CD14-positive monocyte (primary cell): Measurements from ENCODE around the gene SLFN5. TPM values are rescaled to one million over a fixed set of nuclear protein-coding genes. Genes with fewer than 3 reads are reported as not detected.
A peak's percentile ranks its signal among the peaks of the same experiment; 100 is the strongest.
"Not testable (repeated sequence)": the region's sequence is repeated elsewhere in the genome, so short reads cannot be mapped to it uniquely, and the experiment has no call there.

ENCODE experiments used
- DNase-seq, 3 donors: peaks; one replicate each; pipeline ENCODE4 v3.0.0-alpha.2; 2011 to 2022
- H2AFZ ChIP-seq: 2 replicates; pipeline ENCODE4 v1.6.0; 2012; ENCODE audit warnings: mild to moderate bottlenecking, low read depth, low read length, inconsistent platforms; ENCODE audit not compliant: insufficient read depth, poor library complexity, severe bottlenecking
- H3K27ac ChIP-seq, 2 donors: 1 replicate in 1 of 2; 2 replicates in 1 of 2; pipeline ENCODE4 v1.5.1; 2012 to 2013; ENCODE audit warnings: low read length in 2 of 2, control low read depth in 1 of 2, inconsistent platforms in 1 of 2, low read depth in 1 of 2, mild to moderate bottlenecking in 1 of 2
- H3K27me3 ChIP-seq, 2 donors: one replicate each; pipeline versions ENCODE4 v1.6.0 to v1.6.1; 2011 to 2013; ENCODE audit warnings: low read length in 2 of 2; ENCODE audit not compliant: control insufficient read depth in 2 of 2, insufficient read depth in 2 of 2
- H3K36me3 ChIP-seq, 2 donors: replicated peaks in 1 of 2; 1 replicate in 1 of 2; 2 replicates in 1 of 2; pipeline versions ENCODE4 v1.5.1 to v1.6.1; 2012 to 2013; ENCODE audit warnings: low read length in 2 of 2, control low read depth in 1 of 2, inconsistent platforms in 1 of 2, mild to moderate bottlenecking in 1 of 2; ENCODE audit not compliant: insufficient read depth in 2 of 2, control insufficient read depth in 1 of 2
- H3K4me1 ChIP-seq, 2 donors: 1 replicate in 1 of 2; 2 replicates in 1 of 2; pipeline versions ENCODE4 v1.5.1 to v1.6.1; 2012 to 2013; ENCODE audit warnings: low read length in 2 of 2, control low read depth in 1 of 2, inconsistent platforms in 1 of 2, mild to moderate bottlenecking in 1 of 2, moderate library complexity in 1 of 2; ENCODE audit not compliant: insufficient read depth in 2 of 2, control insufficient read depth in 1 of 2
- H3K4me2 ChIP-seq: replicated peaks from 2 replicates; pipeline ENCODE3; 2012; ENCODE audit warnings: low read length, moderate library complexity, mild to moderate bottlenecking; ENCODE audit not compliant: poor library complexity, severe bottlenecking; ENCODE audit errors: extremely low read depth
- H3K4me3 ChIP-seq, 3 experiments: fragments of 200-600 bp in 1 of 3; sonication (generic) in 1 of 3; replicated peaks in 1 of 3; 1 replicate in 2 of 3; 2 replicates in 1 of 3; pipeline ENCODE4 v1.5.1; 2011 to 2013; ENCODE audit warnings: low read length in 3 of 3, mild to moderate bottlenecking in 3 of 3, control low read depth in 2 of 3, low read depth in 2 of 3, inconsistent platforms in 1 of 3, moderate library complexity in 1 of 3
- H3K79me2 ChIP-seq: 2 replicates; pipeline ENCODE4 v1.6.0; 2012; ENCODE audit warnings: mild to moderate bottlenecking, control low read depth, inconsistent platforms, low read length, moderate library complexity; ENCODE audit not compliant: insufficient read depth
- H3K9ac ChIP-seq: 2 replicates; pipeline ENCODE4 v1.6.0; 2017; ENCODE audit warnings: low read length, mild to moderate bottlenecking; ENCODE audit not compliant: insufficient read depth, poor library complexity, severe bottlenecking
- H3K9me3 ChIP-seq, 2 donors: replicated peaks in 1 of 2; 1 replicate in 1 of 2; 2 replicates in 1 of 2; pipeline versions ENCODE4 v1.5.1 to v1.6.1; 2012 to 2013; ENCODE audit warnings: low read length in 2 of 2, control low read depth in 1 of 2; ENCODE audit not compliant: control insufficient read depth in 1 of 2, insufficient read depth in 1 of 2
- H4K20me1 ChIP-seq: 2 replicates; pipeline ENCODE4 v1.6.0; 2012; ENCODE audit warnings: mild to moderate bottlenecking, low read length, control low read depth, moderate library complexity; ENCODE audit not compliant: insufficient read depth
- H3K27ac Mint-ChIP-seq, 7 donors: one replicate each; pipeline ENCODE4 v1.8.0; 2020; ENCODE audit warnings: mild to moderate bottlenecking in 7 of 7, mixed read lengths in 7 of 7, moderate library complexity in 6 of 7, inconsistent platforms in 2 of 7
- H3K27me3 Mint-ChIP-seq, 3 donors: one replicate each; pipeline ENCODE4 v1.8.0; 2021 to 2022; ENCODE audit warnings: low read depth in 3 of 3, mild to moderate bottlenecking in 3 of 3, mixed read lengths in 3 of 3, moderate library complexity in 3 of 3, inconsistent platforms in 1 of 3
- H3K36me3 Mint-ChIP-seq, 2 donors: one replicate each; pipeline ENCODE4 v1.8.0; 2020; ENCODE audit warnings: mixed read lengths in 2 of 2, inconsistent platforms in 1 of 2, mild to moderate bottlenecking in 1 of 2
- H3K4me1 Mint-ChIP-seq: one replicate; pipeline ENCODE4 v1.8.0; 2020; ENCODE audit warnings: mild to moderate bottlenecking, mixed read lengths
- H3K4me3 Mint-ChIP-seq, 2 donors: one replicate each; pipeline ENCODE4 v1.8.0; 2020; ENCODE audit warnings: mild to moderate bottlenecking in 2 of 2, mixed read lengths in 2 of 2, moderate library complexity in 1 of 2
- H3K9me3 Mint-ChIP-seq, 7 donors: one replicate each; pipeline ENCODE4 v1.8.0; 2020 to 2022; ENCODE audit warnings: mixed read lengths in 7 of 7, mild to moderate bottlenecking in 6 of 7, moderate library complexity in 6 of 7, inconsistent platforms in 2 of 7
- WGBS: methylation state at CpG from one replicate; pipeline ENCODE4 v1.1.5; 2013; ENCODE audit warnings: missing lambda C conversion rate; ENCODE audit not compliant: insufficient coverage; 5-methylcytosine and 5-hydroxymethylcytosine counted together
- intact Hi-C, 2 donors: fragments of 100-400 bp; cut with micrococcal nuclease; formaldehyde crosslinking; loops; one replicate each; pipeline versions ENCODE4 v1.15.0 to v1.15.1; 2023
- polyA plus RNA-seq, 3 donors: library from polyadenylated mRNA; depleted of rRNA in 1 of 3; unstranded in 2 of 3; stranded (reverse) in 1 of 3; fragments of 300-500 nt in 2 of 3; fragments of >200 nt in 1 of 3; fragmentation: Illumina TruSeq in 2 of 3; gene quantifications; 1 replicate in 2 of 3; 2 replicates in 1 of 3; pipeline ENCODE4 v1.2.3, GENCODE V29; 2012 to 2021
- TF ChIP-seq, protein P1 (sequence below): fragments of 200-600 bp; IDR thresholded peaks from one replicate; pipeline ENCODE4 v1.8.0; 2022; ENCODE audit warnings: antibody characterized with exemption, mild to moderate bottlenecking

The SLFN5 gene
- polyA plus RNA-seq, 3 donors, result 2.9 to 8.8 (median 5.3) TPM

DNA sequence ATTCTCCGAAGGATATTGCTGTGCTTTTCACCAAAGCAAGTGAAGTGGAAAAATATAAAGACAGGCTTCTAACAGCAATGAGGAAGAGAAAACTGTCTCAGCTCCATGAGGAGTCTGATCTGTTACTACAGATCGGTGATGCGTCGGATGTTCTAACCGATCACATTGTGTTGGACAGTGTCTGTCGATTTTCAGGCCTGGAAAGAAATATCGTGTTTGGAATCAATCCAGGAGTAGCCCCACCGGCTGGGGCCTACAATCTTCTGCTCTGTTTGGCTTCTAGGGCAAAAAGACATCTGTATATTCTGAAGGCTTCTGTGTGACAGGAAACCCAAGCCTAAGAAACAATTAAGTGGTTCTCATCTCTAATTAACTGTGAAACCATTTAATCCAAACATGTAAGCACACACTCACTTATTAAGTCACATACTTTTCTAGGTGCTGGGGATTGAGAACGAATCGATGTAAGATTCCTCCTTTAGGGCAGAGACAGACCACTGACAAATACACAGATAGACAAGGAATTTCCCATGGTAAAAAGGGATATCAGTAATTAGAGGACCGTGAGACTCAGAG lies 22.8 kb downstream of the SLFN5 start:
- no peak overlapping the region for H3K27ac ChIP-seq
- no peak overlapping the region for H3K9ac ChIP-seq
- intact Hi-C loops, result no loop called here
- Mint-ChIP-seq H3K9me3 (no peaks in the 10 kb centered on the region), H3K4me3 (no peak overlapping the region), H3K4me1 (peaks cover 2% of the 10 kb centered on the region), H3K36me3 (peaks cover 47 to 61% of the 10 kb centered on the region in 2 donors), H3K27ac (no peak overlapping the region), H3K27me3 (peaks cover 0 to 2% (median 2%) of the 10 kb centered on the region in 3 donors)
- DNase-seq, result no peak
- H3K27me3 ChIP-seq, result no peaks in the 10 kb centered on the region
- 87% methylated on average over 7 of the region's 11 CpGs for WGBS
- H3K4me1 ChIP-seq, result peaks cover 3 to 5% of the 10 kb centered on the region in 2 donors
- H3K36me3 ChIP-seq, result peaks cover 21 to 66% of the 10 kb centered on the region in 2 donors
- TF ChIP-seq, protein P1, sequence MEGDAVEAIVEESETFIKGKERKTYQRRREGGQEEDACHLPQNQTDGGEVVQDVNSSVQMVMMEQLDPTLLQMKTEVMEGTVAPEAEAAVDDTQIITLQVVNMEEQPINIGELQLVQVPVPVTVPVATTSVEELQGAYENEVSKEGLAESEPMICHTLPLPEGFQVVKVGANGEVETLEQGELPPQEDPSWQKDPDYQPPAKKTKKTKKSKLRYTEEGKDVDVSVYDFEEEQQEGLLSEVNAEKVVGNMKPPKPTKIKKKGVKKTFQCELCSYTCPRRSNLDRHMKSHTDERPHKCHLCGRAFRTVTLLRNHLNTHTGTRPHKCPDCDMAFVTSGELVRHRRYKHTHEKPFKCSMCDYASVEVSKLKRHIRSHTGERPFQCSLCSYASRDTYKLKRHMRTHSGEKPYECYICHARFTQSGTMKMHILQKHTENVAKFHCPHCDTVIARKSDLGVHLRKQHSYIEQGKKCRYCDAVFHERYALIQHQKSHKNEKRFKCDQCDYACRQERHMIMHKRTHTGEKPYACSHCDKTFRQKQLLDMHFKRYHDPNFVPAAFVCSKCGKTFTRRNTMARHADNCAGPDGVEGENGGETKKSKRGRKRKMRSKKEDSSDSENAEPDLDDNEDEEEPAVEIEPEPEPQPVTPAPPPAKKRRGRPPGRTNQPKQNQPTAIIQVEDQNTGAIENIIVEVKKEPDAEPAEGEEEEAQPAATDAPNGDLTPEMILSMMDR, result no peak
- no peaks in the 10 kb centered on the region for H4K20me1 ChIP-seq
- H3K4me3 ChIP-seq, result no peak overlapping the region
- H3K9me3 ChIP-seq, result no peaks in the 10 kb centered on the region
- H2AFZ ChIP-seq, result no peak overlapping the region
- no peaks in the 10 kb centered on the region for H3K79me2 ChIP-seq
- H3K4me2 ChIP-seq, result no peak overlapping the region

DNA sequence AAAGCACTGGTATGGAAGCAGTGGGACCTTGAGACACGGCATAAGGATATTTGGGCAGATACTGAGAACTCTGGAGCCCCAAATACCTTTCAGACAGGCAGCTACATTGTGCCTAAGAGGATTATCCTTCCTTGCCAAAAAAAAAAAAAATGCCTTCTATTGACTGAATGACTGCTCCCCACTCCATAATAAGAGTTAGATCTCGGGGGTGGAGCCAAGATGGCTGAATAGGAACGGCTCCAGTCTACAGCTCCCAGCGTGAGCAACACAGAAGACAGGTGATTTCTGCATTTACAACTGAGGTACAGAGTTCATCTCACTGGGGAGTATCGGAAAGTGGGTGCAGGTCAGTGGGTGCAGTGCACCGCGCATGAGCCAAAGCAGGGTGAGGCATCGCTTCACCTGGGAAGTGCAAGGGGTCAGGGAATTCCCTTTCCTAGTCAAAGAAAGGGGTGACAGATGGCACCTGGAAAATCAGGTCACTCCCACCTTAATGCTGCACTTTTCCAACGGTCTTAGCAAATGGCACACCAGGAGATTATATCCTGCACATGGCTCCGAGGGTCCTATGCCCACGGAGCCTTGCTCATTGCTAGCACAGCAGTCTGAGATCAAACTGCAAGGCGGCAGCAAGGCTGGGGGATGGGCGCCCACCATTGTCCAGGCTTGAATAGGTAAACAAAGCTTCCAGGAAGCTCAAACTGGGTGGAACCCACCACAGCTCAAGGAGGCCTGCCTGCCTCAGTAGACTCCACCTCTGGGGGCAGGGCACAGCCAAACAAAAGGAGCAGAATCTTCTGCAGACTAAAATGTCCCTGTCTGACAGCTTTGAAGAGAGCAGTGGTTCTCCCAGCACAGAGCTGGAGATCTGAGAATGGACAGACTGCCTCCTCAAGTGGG lies 31.5 kb downstream of the SLFN5 start:
- DNase-seq, H3K4me1 ChIP-seq, H3K9me3 ChIP-seq, H3K27ac ChIP-seq, H3K4me3 ChIP-seq, H3K27me3 ChIP-seq, H3K4me2 ChIP-seq, H2AFZ ChIP-seq, H4K20me1 ChIP-seq, intact Hi-C loops, H3K9ac ChIP-seq, H3K4me1 Mint-ChIP-seq, H3K27ac Mint-ChIP-seq, H3K36me3 ChIP-seq, H3K79me2 ChIP-seq, H3K36me3 Mint-ChIP-seq: not testable (repeated sequence)
- Mint-ChIP-seq H3K27me3 (peaks cover 11 to 27% (median 22%) of the 10 kb centered on the region in 3 donors), H3K9me3 (peaks cover 2 to 12% (median 5%) of the 10 kb centered on the region in 7 donors), H3K4me3 (peak overlapping the region in 1 of 2 donors; percentile 17)
- 87% methylated on average over 9 of the region's 13 CpGs for WGBS

DNA sequence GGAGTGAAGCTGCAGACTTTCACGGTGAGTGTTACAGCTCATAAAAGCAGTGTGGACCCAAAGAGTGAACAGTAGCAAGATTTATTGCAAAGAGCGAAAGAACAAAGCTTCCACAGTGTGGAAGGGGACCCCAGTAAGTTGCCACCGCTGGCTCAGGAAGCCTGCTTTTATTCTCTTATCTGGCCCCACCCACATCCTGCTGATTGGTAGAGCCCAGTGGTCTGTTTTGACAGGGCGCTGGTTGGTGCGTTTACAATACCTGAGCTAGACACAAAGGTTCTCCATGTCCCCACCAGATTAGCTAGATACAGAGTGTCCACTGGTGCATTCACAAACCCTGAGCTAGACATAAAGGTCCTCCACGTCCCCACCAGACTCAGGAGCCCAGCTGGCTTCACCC lies 35.6 kb downstream of the SLFN5 start:
- intact Hi-C loops, H3K27ac ChIP-seq, H3K4me1 ChIP-seq, H3K36me3 ChIP-seq, H3K27me3 ChIP-seq, H3K4me3 Mint-ChIP-seq, H3K9ac ChIP-seq, H3K79me2 ChIP-seq, H3K9me3 ChIP-seq, H3K27ac Mint-ChIP-seq, H3K4me1 Mint-ChIP-seq, DNase-seq, H2AFZ ChIP-seq, H4K20me1 ChIP-seq, H3K36me3 Mint-ChIP-seq, H3K4me3 ChIP-seq, H3K4me2 ChIP-seq: not testable (repeated sequence)
- 96% methylated on average over 3 of the region's 6 CpGs for WGBS
- Mint-ChIP-seq H3K27me3 (peaks cover 15 to 22% (median 17%) of the 10 kb centered on the region in 3 donors), H3K9me3 (peaks cover 0 to 12% (median 5%) of the 10 kb centered on the region in 7 donors)
